GM18868 (cell line): ENCODE data around the gene SPDYE16.
"Not testable (repeated sequence)": the region's sequence is repeated elsewhere in the genome, so short reads cannot be mapped to it uniquely, and the experiment has no call there.

Experiments used
- ATAC-seq: cut with Tn5 transposase; IDR thresholded peaks from one replicate; pipeline ENCODE4 v1.9.1; 2021; ENCODE audit warnings: mild to moderate bottlenecking, moderate library complexity; ENCODE audit not compliant: unreplicated experiment

SPDYE16 gene

DNA sequence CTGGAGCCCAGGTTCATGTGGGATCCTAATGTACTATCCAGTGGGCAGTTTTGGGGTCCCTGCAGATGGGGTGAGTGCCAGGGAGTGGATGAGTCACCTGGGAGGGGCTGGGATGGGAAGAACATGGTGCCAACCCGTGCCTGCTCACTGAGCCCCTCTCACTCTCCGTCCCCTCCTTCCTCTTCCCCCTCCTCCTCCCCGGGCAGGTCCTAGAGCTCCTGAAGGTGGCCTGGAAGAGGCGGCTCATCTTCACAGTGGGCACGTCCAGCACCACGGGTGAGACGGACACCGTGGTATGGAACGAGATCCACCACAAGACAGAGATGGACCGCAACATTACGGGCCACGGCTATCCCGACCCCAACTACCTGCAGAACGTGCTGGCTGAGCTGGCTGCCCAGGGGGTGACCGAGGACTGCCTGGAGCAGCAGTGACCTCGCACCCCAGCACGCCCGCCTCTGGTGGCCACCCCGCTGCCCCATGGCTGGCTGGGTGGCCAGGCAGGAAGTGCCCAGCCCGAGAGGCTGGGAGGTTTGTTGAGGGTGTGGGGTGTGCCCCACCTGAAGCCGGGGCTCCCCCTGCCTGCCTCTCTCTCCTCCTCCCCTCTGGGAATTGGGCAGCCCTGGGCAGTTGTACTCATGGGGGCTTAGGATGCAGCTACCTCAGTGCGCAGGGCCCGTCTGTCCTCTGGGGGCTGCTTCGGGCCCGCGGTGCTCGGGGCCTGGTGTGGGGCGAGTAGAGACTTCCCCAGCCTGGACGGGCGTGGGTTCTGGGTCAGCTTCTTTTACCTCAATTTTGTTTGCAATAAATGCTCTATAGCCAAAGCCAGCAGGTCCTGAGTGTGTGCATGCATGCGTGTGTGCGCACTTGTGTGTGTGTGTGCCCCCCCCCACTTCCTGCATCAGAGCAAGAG is 37.7 kb downstream of the SPDYE16 start:
- ATAC-seq = no peak

DNA sequence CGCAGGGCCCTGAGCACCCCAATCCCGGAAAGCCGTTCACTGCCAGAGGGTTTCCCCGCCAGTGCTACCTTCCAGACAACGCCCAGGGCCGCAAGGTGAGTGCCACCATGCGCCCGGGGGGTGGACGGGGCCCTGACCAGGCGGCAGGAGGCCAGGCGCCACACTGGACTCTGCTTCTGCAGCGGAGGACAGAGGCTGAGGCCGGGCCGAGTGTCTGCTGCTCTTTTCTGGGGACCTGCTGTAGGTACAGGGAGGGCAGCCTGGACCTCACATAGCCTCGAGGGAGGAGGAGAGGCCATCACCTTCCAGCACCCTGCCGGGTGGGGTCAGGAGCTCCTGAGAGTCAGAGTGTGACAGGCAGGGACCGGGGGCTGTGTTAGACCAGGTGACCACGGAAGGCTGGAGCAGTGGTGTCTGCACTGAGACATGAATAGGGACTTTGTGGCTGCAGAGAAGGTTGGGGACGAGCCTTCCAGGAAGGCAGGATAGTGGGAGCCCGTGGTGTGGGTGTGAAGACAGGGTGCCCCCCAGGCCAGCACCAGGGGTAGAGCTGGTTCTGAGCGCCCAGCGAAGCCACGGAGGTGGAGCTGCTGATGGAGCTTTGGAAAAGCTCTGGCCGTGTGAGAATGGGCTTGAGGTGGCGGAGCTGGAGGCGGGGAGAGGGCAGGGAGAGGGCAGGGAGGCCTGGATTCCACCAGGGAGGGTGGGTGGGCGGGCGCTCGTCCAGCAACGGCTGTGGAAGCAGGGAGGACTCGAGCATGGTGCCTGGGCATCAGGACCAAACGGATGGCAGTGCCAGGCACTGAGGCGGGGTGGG is 38.5 kb downstream of the SPDYE16 start:
- ATAC-seq = not testable (repeated sequence)

DNA sequence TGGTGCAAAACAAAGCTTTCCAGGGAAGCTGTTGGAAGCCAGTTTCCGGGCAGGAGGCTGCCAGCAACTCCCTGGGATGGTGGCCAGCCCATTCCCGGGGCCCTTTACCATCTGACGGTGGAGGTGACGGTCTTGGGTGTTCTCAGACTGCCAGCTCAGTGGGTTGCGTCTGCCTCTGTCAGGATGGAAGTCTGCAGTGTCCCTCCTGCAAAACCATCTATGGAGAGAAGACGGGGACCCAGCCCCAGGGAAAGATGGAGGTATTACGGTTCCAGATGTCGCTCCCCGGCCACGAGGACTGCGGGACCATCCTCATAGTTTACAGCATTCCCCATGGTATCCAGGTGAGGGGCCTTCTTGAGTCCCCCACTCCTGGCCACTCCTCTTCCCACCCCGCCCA is 39.9 kb downstream of the SPDYE16 start:
- ATAC-seq = not testable (repeated sequence)

DNA sequence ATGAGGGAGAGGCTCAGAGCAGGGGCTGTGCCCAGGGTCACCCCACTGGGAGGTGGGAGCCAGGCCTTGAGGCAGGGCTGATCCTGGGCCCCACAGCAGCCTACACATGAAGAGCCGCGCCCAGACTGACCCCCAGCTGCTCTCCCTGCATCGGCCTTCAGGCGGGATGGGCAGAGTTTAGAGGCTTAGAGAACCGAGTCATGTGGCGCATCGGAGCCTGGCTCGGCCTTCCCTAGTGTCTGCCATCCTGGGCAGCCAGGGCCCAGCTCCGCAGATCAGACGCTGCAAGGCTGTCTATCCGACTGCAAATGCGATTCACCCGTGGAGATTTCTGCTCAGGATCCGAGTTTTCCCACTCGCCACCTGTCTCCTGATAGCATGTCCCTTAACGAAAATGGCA is 40.3 kb downstream of the SPDYE16 start:
- not testable (repeated sequence) for ATAC-seq

DNA sequence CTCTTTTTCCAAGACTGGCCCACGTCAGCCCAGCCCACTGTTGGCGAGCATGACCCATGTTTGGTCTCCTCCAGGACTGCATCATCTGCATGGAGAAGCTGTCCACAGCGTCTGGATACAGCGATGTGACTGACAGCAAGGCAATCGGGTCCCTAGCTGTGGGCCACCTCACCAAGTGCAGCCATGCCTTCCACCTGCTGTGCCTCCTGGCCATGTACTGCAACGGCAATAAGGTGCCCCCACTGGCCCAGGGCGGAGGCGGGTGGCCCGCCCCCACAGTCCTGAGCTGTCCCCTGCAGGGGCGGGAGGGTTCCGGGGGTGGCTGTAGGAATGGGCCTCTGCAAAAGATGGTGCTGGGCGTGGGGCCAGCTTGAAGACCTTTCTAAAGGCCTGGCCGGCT is 40.9 kb downstream of the SPDYE16 start:
- not testable (repeated sequence) for ATAC-seq

DNA sequence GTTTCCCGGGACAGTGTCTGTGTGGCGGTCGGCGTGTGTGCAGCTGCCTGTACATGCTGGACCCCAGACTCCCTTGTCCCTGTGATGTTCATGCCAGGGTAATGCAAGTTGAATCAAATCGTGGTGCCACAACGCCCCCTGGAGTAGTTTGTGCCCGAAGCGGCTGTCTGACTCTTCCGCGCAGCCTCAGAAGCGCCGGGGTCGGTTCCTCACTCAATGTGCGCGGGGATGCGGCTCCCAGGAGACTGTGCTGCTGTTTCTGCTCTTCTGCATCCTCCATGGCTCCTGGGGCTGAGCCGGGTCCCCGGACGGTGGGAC is 43.2 kb downstream of the SPDYE16 start:
- peak; percentile 55 for ATAC-seq

DNA sequence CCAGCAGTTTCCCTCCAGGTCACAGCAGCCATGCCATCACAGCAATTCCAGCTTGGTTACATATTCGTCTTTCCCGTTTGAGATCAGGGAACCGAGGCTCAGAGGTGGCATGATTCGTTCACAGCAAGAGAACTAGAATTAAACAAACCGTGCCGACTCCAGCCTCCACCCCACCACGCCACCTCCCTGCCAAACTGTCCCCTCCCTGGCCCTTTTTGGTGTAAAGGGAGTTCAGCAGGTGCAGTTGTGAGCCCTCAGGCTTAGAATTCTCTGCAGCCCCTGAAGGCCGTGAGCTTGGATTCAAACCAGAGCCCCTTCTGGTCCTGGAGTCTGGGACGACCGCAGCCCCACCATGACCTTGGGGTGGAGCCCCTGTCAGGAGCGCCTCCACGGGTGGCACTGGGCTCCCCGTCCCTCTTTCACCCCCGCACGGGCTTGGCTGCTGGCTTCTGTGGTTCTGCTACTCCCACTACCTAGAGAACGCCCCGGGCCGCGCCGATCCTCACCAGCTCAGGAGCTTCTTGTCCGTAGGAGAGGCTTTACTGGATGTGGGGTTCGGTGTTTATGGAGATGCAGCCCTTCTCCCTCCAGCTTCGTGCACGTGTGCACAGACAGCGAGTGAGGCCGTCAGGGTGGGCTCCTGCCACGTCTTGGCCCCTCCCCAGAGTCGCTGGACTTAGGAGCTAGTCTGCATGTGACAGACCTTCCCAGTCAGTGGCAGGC is 43.7 kb downstream of the SPDYE16 start:
- ATAC-seq = not testable (repeated sequence)

DNA sequence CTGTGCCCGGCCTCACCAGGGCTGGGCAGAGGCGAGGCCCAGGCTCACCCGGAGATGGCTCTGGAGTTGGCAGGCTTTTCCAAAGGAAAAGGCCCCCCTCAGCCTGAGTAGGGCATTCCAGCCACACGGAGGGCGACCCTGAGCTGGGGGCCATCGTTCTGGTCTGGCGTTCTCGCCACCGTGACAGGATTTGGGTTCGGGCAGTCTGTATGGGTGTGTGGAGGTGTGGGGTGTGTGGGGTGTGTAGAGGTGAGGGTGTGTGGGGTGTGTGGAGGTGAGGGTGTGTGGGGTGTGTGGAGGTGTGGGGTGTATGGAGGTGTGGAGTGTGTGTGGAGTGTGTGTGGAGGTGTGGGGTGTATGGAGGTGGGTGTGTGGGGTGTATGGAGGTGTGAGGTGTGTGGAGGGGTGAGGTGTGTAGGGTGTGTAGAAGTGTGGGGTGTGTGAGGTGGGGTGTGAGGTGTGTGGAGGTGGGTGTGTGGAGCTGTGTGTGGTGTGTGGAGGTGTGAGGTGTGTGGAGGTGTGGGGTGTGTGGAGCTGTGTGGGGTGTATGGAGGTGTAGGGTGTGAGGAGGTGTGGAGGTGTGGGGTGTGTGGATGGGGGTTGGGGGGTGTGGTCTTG is 44.4 kb downstream of the SPDYE16 start:
- ATAC-seq = not testable (repeated sequence)

DNA sequence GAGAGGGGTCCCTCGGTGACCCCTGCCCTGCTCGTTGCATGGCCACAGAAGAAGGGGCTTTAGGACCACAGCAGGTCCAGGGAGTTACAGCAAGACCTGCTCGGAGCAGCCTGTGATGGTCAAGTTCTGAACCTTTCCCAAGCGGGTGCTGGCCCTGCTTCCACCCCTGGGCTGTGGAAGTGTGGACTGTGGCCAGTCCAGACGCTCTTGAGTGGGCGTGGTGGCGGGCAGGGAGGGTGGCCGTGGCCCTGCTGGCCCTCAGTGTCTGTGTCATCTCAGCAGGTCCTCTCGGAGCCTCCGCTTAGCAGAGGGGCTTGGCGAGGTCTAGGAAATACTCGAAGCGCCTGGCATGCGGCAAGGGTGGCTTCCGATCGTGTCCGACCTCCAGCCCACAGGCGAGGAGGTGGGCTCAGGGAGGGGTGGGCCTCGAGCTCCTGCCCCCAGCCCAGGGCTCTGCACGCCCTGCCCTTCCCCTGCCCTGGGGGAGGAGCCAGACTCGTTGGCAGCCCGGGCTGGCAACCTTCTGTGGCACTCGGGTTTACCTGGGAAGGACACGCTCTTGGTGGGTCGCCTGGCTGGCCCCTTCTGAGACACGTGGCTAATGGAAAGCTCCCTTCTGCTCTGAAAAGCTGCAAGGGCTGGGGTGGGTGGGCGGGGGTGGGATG is 45.0 kb downstream of the SPDYE16 start:
- ATAC-seq = not testable (repeated sequence)

DNA sequence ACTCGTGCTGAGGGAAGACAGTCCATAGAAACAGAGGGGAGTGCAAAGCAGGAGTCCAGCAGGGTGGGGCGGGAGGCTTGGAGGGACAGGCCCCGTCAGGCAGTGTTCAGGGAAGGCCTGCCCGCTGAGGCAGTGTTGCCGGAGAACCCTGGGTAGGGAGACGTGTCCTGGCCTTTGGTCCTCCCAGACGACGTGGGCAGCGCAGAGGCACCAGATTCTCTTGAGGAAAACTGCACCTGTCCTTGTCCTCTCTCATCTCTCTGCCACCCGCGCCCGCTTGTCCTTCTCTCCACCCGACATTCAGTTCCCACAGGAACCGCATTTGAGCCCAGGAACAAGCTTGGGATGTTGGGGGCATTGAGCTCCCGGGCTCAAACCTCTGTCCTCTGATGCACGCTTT is 47.4 kb downstream of the SPDYE16 start:
- ATAC-seq = not testable (repeated sequence)

DNA sequence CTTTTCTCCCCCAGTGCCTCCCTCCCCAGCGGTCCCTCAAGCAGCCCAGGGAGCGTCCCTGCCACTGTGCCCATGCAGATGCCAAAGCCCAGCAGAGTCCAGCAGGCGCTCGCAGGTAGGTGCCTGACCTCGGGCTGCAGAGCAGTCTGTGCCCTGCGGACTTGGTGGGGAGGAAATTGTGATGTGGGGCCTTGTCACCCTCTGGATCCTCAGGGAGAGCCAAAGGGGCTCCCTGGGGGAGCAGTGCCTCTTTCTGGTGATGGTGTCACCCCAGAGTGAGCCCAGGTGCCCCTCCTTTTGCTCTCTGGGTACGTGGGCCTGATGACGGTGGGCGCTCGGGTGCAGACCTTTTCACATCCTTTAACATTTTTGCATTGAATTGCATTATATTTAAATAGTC is 51.0 kb downstream of the SPDYE16 start:
- ATAC-seq = not testable (repeated sequence)

DNA sequence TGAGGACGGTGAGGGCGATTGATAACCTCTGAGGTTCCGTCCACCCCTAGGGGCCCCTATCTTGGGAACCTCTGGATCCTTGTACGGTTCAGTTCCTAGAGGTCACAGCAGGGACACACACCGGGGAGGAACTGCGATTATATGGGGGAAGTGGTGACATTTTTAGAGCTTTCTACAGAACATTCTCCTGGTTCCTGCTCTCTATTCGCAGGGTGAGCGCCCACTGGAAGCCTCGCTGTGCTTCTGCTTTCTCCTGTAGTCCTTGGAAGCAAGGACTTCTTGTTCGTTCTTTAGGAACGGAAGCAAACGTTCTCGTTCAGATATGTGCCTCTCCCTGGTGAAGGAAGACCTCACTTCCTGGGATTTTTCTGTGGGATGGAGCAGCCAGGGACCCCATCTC is 55.1 kb downstream of the SPDYE16 start:
- not testable (repeated sequence) for ATAC-seq

DNA sequence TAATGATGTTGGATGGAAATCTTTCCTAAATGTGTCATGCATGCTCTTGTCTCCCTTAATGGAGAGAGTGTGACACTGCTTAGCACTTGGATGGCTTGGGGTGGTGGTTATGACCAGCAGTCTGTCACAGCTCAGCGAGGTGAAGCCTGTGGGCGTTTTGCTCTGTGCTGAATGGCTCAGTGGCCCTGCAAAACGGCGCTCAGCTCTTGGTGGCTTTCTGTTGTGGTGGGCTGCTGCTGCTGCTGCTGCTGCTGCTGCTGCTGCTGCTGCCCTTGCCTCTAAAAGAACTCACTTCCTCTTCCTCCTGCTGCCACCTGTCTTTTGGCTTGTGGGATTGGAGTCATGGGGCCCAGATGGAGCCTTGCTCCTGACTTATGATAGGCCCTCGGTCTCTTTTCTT is 56.5 kb downstream of the SPDYE16 start:
- ATAC-seq = peak; percentile 99

DNA sequence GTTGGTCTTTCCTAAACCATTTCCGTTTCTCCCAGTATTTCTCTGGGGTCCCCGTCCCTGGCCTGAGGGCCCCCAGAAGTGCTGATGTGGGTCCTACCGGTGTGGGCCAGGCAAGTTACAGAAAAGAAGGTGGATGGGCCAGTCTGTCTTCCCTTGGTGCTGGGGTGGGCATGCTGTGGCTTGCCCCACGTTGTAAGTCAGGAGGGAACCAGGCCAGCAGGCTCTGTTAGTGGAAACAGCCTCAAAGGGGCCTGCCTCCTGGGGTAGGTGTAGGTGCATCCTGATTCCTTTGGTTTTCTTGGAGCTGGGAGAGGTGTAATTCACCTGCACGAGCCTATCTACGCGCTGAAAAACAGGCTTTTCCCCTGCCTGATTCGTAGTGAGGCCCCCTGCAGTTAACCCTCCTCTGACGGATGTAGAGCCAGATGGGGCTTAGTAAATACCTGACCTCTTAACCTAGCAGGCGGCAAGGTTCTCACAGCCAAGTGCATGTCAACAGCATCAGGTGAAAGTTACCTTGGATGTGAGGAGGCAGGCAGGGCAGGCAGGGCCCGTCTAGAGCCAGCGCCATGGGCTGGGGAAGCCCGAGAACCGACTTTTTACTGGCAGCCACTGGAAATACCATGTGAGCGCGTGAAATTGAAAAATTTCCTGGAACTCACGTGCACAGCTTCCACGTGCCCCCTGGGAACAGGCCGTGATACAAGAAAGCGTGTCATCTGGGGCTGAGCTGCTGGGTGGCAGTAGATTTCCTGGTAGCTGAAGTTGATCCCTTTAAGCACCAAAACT is 57.1 kb downstream of the SPDYE16 start:
- peak; percentile 14 for ATAC-seq

DNA sequence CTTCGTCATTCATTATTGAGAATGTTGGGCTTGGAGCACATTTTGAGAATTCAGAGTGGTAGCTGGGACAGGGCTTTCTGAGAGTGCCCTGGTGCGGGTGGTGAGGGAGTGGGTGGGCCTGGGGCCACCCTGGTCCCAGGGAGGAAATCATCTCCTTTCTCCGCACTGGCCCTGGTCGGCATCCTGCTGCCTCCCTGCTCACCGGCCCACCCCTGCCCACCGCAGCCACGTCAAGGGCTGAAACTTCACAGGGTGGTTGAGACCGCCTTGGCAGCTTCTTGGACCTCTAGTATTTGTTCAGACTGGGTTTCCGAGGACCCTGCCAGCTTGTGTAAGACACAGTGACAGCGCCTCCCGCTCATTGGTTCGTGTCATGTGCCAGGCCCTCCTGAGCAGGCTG is 58.6 kb downstream of the SPDYE16 start:
- ATAC-seq = not testable (repeated sequence)

DNA sequence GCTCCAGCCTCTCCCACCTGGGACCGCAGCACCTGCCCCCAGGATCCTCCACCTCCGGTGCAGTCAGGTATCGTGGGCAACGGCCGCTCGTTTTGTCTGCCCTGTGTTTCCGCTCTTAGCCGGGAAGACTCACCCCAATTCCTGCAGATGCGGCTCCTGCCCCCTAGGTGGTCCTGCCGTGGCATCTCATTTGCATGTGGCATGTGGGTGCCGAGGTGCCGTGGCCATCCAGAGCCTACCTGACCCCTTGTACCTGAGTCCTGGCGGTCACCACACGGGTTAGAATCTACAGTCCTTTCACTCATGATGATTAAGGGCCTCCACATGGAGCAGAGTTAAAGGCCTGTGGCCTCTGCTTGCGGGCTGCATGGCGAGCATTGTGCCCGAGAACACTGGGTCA is 60.0 kb downstream of the SPDYE16 start:
- not testable (repeated sequence) for ATAC-seq

DNA sequence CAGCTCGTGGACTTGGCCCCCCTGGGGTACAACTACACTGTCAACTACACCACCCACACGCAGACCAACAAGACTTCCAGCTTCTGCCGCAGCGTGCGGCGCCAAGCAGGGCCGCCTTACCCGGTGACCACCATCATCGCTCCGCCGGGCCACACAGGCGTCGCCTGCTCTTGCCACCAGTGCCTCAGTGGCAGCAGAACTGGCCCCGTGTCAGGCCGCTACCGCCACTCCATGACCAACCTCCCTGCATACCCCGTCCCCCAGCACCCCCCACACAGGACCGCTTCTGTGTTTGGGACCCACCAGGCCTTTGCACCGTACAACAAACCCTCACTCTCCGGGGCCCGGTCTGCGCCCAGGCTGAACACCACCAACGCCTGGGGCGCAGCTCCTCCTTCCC is 60.4 kb downstream of the SPDYE16 start:
- not testable (repeated sequence) for ATAC-seq
